Mesodermal cell (in vitro differentiated cells): ENCODE measurements around the gene NUDT3.

Source experiments
- H3K27ac ChIP-seq: 2 replicates; pipeline ENCODE4 v1.7.0; 2013; ENCODE audit warnings: mild to moderate bottlenecking, low read depth, low read length, moderate library complexity; ENCODE audit not compliant: severe bottlenecking
- H3K36me3 ChIP-seq: 2 replicates; pipeline ENCODE4 v1.7.1; 2013; ENCODE audit warnings: mild to moderate bottlenecking, low read length, moderate library complexity; ENCODE audit not compliant: control insufficient read depth, insufficient read depth
- H3K4me1 ChIP-seq: one replicate; pipeline ENCODE4 v1.7.1; 2013; ENCODE audit warnings: mild to moderate bottlenecking, low read length; ENCODE audit not compliant: insufficient read depth, control insufficient read depth, poor library complexity, severe bottlenecking
- H3K4me3 ChIP-seq: 2 replicates; pipeline ENCODE4 v1.7.0; 2013; ENCODE audit warnings: low read length, control low read depth, mild to moderate bottlenecking; ENCODE audit not compliant: insufficient read depth, poor library complexity, severe bottlenecking; ENCODE audit errors: extremely low read depth
- H3K9me3 ChIP-seq: 2 replicates; pipeline ENCODE4 v1.7.1; 2013; ENCODE audit warnings: mild to moderate bottlenecking, low read length, moderate library complexity; ENCODE audit not compliant: control insufficient read depth
- WGBS, 2 experiments: methylation state at CpG; one replicate each; pipeline ENCODE4 v1.1.5; 2013; ENCODE audit warnings: missing lambda C conversion rate in 2 of 2; ENCODE audit not compliant: insufficient coverage in 2 of 2; 5-methylcytosine and 5-hydroxymethylcytosine counted together

The NUDT3 gene

GRCh38 chr6:34237316-34237721 lies 155.2 kb downstream of the NUDT3 start:
- WGBS, 2 experiments = 0% methylated on average over 38 to 65 of the region's 78 CpGs
- peaks cover 39% of the 10 kb centered on the region for H3K4me1 ChIP-seq
- H3K27ac ChIP-seq = peak overlapping the region; percentile 32
- H3K4me3 ChIP-seq = peak overlapping the region; percentile 74
- no peaks in the 10 kb centered on the region for H3K9me3 ChIP-seq
- H3K36me3 ChIP-seq = peaks cover 39% of the 10 kb centered on the region

GRCh38 chr6:34236443-34237315 lies 155.8 kb downstream of the NUDT3 start, which contains the start of gene HMGA1:
Gene HMGA1 (plus strand): TSS chr6:34236873. CDS start chr6:34240781, 3,908 bp downstream.
- Histone ChIP-seq H3K27ac (peak within 1 kb of the TSS; percentile 98), H3K9me3 (no peaks in the 10 kb centered on the region), H3K36me3 (peaks cover 33% of the 10 kb centered on the region), H3K4me1 (peaks cover 33% of the 10 kb centered on the region), H3K4me3 (peak within 1 kb of the TSS; percentile 74)
- WGBS, 2 experiments = 0 to 1% methylated on average over 52 to 67 of the region's 91 CpGs

GRCh38 chr6:34236131-34236442 lies 156.4 kb downstream of the NUDT3 start:
- H3K4me3 ChIP-seq = peak overlapping the region; percentile 66
- WGBS, 2 experiments = 0 to 1% methylated on average over 9 to 13 of the region's 13 CpGs
- peaks cover 27% of the 10 kb centered on the region for H3K36me3 ChIP-seq
- no peaks in the 10 kb centered on the region for H3K9me3 ChIP-seq
- peaks cover 27% of the 10 kb centered on the region for H3K4me1 ChIP-seq
- H3K27ac ChIP-seq = peak overlapping the region; percentile 98

- Histone ChIP-seq H3K9me3 (no peaks in the 10 kb centered on the region), H3K36me3 (peaks cover 21% of the 10 kb centered on the region), H3K27ac (peak overlapping the region; percentile 98), H3K4me3 (peak overlapping the region; percentile 66), H3K4me1 (peaks cover 21% of the 10 kb centered on the region)
- 0% methylated on average over 36 to 50 of the region's 75 CpGs for WGBS, 2 experiments
Observed at GRCh38 chr6:34235307-34236130, 156.9 kb downstream of the NUDT3 start.

- WGBS, 2 experiments = 9 to 13% methylated on average over 22 to 30 of the region's 53 CpGs
- H3K4me3 ChIP-seq = peak overlapping the region; percentile 31
Observed at GRCh38 chr6:34234667-34235306, 157.7 kb downstream of the NUDT3 start.

GRCh38 chr6:34233867-34234266 lies 158.6 kb downstream of the NUDT3 start:
- Histone ChIP-seq H3K4me1 (peaks cover 18% of the 10 kb centered on the region), H3K36me3 (peaks cover 7% of the 10 kb centered on the region), H3K27ac (peak overlapping the region; percentile 98), H3K4me3 (no peak overlapping the region), H3K9me3 (no peaks in the 10 kb centered on the region)
- 93 to 95% methylated on average over 5 to 6 of the region's 7 CpGs for whole genome bisulfite sequencing, 2 experiments

More at GRCh38 chr6:34234667-34235306, 157.7 kb downstream of the NUDT3 start:
- H3K36me3 ChIP-seq = peaks cover 15% of the 10 kb centered on the region
- H3K9me3 ChIP-seq = no peaks in the 10 kb centered on the region
- H3K27ac ChIP-seq = peak overlapping the region; percentile 98
- H3K4me1 ChIP-seq = peaks cover 16% of the 10 kb centered on the region

GRCh38 chr6:34232901-34233300 lies 159.6 kb downstream of the NUDT3 start:
- no peaks in the 10 kb centered on the region for H3K9me3 ChIP-seq
- H3K36me3 ChIP-seq = no peaks in the 10 kb centered on the region
- H3K4me1 ChIP-seq = peaks cover 18% of the 10 kb centered on the region
- no peak overlapping the region for H3K4me3 ChIP-seq
- 93 to 97% methylated on average over 4 to 5 of the region's 5 CpGs for WGBS, 2 experiments
- no peak overlapping the region for H3K27ac ChIP-seq

GRCh38 chr6:34231566-34232336 lies 160.7 kb downstream of the NUDT3 start:
- WGBS, 2 experiments = 90 to 97% methylated on average over 15 of the region's 17 CpGs
- H3K27ac ChIP-seq = no peak overlapping the region
- no peak overlapping the region for H3K4me3 ChIP-seq
- no peaks in the 10 kb centered on the region for H3K9me3 ChIP-seq
- no peaks in the 10 kb centered on the region for H3K36me3 ChIP-seq
- H3K4me1 ChIP-seq = peaks cover 30% of the 10 kb centered on the region

- peaks cover 34% of the 10 kb centered on the region for H3K4me1 ChIP-seq
- no peak overlapping the region for H3K27ac ChIP-seq
- no peaks in the 10 kb centered on the region for H3K9me3 ChIP-seq
- WGBS, 2 experiments = 97 to 100% methylated on average over 3 to 4 of the region's 5 CpGs
- H3K36me3 ChIP-seq = no peaks in the 10 kb centered on the region
- H3K4me3 ChIP-seq = no peak overlapping the region
Observed at GRCh38 chr6:34230653-34231371, 161.7 kb downstream of the NUDT3 start.
